Hepatic stellate cell (primary cell): Measurements from ENCODE around the gene PPP1R9A.

ENCODE experiments used
- DNase-seq: peaks from one replicate; pipeline ENCODE4 v3.0.0; 2011; ENCODE audit warnings: low spot score

The PPP1R9A gene

DNA sequence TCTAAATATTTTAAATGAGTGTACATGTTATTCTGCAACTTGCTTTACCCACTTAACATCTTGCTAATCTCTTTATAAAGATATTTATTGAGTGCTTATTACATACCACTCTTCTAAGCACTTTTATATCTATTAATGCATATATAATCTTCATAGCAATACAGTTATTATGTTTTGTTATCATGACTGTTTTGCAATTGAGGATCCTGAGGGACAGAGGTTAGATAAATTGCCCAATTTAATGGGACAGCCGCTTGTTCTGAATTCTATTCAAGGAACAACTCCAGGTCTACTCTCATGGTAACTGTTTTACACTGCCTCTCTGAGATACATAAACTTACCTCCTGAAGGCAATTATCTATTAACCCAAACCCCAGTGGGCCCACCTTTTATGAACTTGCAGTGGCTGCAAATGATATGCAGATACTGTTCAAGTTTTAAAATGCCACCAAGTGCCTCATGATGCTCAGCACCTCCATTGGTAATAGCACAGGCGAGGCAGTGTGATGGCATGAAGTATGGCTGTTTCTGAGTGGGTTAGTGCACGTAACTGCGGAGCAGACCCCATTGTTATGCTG is 356.5 kb downstream of the PPP1R9A start:
- DNase-seq, result no peak

GRCh38 chr7:95264363-95264891 is 357.0 kb downstream of the PPP1R9A start:
- no peak for DNase-seq

GRCh38 chr7:95265634-95266033 is 358.2 kb downstream of the PPP1R9A start:
- no peak for DNase-seq

GRCh38 chr7:95267754-95268153 is 360.4 kb downstream of the PPP1R9A start:
- no peak for DNase-seq

DNA sequence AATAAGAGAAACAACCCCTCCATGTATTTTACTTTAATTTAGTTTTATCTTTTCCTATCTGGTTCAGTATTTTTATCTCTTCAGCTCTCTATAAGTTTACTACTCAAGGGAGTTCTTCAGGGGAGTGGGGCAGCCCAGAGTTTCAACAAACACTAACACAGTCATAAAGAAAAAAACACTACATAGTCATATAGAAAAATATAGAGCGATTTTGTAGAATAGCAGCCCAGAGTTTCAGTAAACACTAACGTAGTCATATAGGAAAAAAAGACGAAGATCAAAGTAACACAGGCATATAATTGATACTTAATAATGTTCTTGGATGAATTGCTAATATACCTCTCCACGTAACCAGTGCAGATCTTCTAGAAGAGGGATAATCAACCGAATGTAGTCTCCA is 362.2 kb downstream of the PPP1R9A start:
- no peak for DNase-seq

DNA sequence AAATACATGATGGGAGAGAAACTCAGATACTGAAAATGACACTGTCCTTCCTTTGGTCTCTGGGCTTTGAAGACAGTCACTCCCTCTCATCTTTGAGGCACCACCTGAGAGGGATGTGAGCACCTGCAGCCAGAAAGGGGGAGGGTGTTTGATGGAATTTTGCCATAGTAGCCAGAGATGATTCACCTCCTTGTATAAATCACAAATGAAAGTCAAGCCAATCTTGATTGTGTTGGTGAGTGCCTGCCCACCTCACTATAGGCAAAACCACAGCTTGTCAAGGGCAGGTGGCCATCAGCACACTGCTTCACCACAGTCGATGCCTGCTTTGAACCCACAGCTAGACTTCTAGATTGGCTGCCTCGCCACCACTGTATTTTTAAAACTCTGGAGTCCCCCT is 368.7 kb downstream of the PPP1R9A start:
- DNase-seq, result no peak

GRCh38 chr7:95279417-95279816 is 372.0 kb downstream of the PPP1R9A start:
- no peak for DNase-seq

GRCh38 chr7:95286096-95286495 is 378.7 kb downstream of the PPP1R9A start:
- DNase-seq, result no peak

DNA sequence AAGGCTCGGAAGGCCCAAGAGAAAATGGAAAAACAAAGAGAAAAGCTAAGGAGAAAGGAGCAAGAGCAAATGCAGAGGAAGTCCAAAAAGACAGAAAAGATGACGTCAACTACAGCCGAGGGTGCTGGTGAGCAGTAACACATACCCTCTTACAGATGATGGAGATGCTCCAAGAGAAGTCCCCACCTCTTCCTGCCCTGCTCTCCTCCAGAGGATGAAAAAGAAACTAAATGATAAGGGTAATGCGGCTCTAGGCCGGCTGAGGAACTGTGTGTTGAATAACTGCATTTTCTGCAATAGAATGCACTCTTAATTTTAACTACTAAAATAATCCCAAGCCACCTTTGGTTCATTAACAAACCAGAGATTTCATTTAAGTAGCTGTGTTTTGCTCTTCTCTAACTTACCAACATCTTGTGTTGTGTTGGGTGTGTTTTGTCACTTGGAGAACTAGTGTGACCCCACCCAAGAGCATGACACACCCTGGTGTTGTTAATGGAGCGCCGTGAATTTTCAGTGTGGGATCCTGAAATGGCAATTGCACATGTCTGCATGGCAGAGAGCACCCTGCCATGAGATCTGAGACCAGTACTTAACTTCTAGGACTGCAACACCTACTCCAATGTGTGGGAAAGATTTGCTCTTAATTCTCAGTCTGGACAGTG is 382.9 kb downstream of the PPP1R9A start:
- no peak for DNase-seq

DNA sequence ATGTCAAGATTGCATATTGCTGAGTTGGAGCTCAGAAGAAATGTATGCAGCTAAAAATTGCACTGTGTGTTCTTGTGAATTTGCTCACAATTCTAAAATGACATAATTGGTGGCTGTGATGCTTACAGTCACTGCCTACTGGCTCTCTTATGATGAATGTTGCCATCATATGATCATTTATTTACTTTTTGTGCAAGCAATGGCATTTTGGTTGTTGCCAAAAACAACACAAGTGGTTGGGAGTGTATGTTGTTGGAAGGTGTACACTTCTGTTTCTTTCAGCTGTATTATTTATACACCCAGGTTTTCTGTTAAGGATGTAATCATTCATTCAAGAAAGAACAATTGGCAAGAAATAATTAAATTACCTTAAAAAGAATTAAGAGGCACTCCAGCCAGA is 388.0 kb downstream of the PPP1R9A start:
- DNase-seq, result no peak

- DNase-seq, result no peak
These were observed 389.1 kb downstream of the PPP1R9A start for GRCh38 chr7:95296456-95296855.

DNA sequence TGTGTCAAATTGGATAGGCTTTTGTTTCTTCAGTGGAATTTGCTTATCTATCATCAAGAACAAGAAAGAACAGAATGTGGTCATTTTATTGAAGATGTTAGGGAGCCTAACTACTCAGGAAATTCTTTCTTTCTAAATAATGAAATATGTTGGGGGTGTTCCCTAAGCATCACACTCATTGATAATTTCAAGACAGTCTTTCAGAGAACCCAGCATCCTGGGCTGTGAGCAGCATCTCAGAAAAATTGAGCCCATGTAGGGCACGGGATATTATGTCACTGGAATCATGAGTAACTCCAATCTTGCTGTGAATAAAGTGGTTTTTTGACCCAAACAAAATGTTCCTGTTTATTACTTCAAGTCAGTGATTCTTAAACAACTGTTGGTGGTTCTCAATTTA is 389.6 kb downstream of the PPP1R9A start:
- no peak for DNase-seq

DNA sequence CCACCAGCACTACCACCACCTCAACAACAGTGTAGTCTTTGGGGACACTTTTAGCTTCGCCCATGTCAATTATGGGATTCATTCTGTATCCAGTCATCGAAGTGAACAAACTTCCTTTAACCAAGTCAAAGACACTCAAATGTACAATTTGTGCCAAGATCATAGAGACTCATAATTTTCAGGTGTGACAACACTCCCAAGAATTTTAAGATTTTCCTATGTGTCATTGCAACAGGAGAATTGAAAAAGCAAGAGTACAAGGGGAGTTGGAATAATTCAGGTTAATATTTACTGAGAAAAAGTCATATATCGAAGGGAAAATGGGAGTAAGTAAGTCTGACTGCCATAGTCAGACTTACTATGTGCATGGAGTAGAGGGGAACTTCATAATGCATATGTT is 390.7 kb downstream of the PPP1R9A start:
- no peak for DNase-seq

DNA sequence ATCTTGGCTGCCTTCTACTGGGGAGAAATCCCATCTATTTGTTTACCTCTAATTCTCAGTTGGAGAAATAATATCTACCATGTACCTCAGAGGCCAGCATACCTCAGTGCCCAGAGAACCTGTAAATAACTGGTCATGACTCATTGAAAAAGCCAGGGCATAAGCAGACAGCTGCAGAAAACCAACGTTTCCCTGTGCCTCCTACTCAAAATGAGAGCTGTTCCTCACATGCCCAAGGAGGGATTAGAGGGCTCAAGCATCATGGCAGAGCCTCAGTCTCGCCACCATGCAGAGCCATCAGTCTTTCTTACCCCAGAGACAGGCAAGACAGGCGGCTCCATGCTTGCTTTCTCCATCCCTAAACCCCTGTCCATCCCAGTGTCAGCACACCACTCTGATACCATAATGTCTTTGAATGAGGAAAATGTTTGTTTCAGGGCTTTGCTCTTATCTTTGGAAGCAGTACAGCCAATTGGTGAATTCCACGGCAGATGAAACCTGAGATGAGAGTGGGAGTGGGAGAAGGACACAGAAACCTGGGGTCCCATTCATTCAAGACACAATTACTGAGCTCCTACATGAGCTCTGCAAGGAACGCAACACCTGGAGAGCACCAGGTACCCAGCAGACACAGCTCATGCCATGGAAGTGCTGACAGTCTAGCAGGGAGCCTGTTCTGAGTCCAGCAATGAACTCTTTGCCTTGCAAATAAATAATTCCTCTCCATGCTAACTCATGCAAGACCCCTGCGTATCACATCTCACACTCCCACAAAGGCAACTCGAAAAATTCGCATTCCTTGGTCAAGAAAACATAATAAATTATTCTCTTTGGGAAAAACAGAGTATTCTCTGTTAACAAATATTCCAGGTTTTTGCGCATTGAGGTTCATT is 395.9 kb downstream of the PPP1R9A start:
- no peak for DNase-seq

DNA sequence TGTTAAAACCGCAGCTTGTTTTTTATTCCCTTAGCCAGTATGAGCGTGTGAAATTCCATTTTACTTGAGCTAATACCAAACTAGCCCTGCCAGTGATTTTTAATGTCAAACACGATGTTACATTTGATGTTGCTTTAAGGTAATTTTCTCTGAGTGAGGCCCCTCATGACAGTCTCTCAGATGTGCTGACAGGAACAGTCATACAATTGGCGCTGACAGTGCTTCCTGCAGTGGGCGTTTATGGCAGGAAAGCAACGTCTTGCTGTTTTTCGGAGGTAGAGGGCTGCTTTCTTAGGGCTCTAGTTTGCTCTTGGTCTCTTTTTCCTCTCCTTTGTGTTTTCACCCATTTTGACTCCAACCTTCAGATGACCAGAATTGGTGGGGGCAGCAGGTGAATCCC is 397.6 kb downstream of the PPP1R9A start:
- no peak for DNase-seq

GRCh38 chr7:95309951-95310350 is 402.6 kb downstream of the PPP1R9A start:
- DNase-seq, result no peak

DNA sequence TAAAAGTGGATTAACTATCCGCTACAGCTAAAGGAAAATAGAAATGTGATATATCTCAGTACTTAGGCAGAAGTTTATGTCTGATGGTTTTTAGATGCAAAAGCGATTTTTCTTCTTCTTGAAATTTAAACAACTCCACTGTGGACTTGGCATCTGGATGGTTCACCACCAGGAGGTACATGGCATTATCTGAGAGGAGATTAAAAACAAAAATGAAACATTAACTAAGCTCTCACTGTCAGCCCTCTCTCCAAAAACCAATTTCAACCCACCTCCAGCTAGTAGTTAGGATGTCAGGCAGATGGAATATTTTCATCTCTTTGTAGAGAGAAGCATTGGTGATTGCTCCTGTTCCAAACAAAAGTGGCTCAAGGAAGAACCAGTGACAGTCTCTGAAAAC is 404.0 kb downstream of the PPP1R9A start:
- DNase-seq, result no peak

- no peak for DNase-seq
These were observed 405.2 kb downstream of the PPP1R9A start for GRCh38 chr7:95312561-95312960.

DNA sequence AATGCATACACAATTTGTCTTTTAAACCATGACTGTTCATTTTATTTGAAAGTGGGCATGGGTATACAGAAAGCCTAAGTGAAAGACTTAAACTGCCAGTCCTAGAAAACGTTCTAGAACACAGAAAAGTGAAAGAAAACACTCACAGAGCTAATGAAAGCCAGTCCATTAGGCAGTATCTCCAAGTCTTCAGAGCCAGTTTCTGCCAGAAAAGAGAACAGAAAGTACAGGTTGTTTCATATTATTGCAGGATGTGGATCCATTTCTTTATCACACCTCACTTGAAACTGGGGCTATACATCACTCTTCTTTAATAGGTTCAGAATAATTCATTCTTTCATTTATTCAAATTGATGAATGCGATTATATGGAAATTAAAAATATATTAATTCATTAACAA is 409.2 kb downstream of the PPP1R9A start:
- no peak for DNase-seq

DNA sequence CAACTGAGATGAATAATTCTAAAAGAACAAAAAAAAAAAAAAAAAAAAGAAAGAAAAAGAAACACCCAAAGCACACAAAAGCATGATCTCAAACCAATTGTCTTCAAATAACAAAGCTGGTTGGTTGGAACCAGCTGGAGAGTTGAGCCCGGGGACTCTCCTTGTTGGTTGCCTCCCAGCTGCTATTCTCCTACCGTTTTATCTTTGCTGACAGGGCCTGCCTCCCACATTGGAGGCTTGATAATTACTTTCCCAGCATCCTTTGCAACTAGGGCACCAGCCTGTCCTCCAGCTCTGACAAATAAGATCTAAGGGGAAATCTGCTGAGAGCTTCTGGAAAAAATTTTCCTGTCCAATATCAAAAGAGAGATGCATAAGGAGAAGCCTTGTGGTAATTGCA is 410.2 kb downstream of the PPP1R9A start:
- no peak for DNase-seq

DNA sequence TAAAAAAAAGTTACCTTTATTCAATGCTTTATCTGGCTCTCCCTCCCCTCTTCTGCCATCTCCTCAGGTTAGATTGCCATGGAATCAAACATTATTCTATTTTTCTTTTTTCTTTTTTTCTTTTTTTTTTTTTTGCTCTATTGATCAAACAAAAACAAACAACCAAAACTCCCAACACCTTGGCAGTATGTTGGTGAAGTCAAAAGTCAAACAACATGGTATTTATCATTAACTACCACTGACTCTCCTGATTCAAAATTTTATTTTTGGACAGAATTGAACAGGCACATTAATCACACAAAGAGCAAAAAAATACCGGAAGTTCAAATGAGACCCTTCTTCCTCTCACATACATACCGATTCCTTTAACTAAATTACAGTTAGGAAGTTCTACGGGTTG is 410.6 kb downstream of the PPP1R9A start:
- no peak for DNase-seq

- no peak for DNase-seq
These were observed 411.2 kb downstream of the PPP1R9A start for GRCh38 chr7:95318501-95319100.

- no peak for DNase-seq
These were observed 412.2 kb downstream of the PPP1R9A start for GRCh38 chr7:95319570-95319969.
